ENCODE results near the gene CREG2.
"Not testable (repeated sequence)": the region's sequence is repeated elsewhere in the genome, so short reads cannot be mapped to it uniquely, and the experiment has no call there.

The CREG2 gene

GRCh38 chr2:101348883-101349282 lies 38.4 kb downstream of the CREG2 start:
- DNase-seq (ENCODE audit: low read depth, low spot score), result no peak

GRCh38 chr2:101346909-101347308 lies 40.4 kb downstream of the CREG2 start:
- DNase-seq (ENCODE audit: low read depth, low spot score), result no peak

GRCh38 chr2:101344137-101344536 lies 43.2 kb downstream of the CREG2 start:
- DNase-seq (ENCODE audit: low read depth, low spot score), result no peak

- DNase-seq (ENCODE audit: low read depth, low spot score), result no peak
Measured at GRCh38 chr2:101342625-101343008, 44.7 kb downstream of the CREG2 start.

GRCh38 chr2:101341901-101342624 lies 45.2 kb downstream of the CREG2 start:
- peak; percentile 56 for DNase-seq (ENCODE audit: low read depth, low spot score)

GRCh38 chr2:101341421-101341820 lies 45.9 kb downstream of the CREG2 start:
- no peak for DNase-seq (ENCODE audit: low read depth, low spot score)

GRCh38 chr2:101340141-101340551 lies 47.2 kb downstream of the CREG2 start:
- peak; percentile 52 for DNase-seq (ENCODE audit: low read depth, low spot score)

GRCh38 chr2:101339266-101339880 lies 47.9 kb downstream of the CREG2 start:
- no peak for DNase-seq (ENCODE audit: low read depth, low spot score)

- DNase-seq (ENCODE audit: low read depth, low spot score), result no peak
Measured at GRCh38 chr2:101337877-101338276, 49.4 kb downstream of the CREG2 start.

- DNase-seq (ENCODE audit: low read depth, low spot score), result no peak
Measured at GRCh38 chr2:101332885-101333766, 54.2 kb downstream of the CREG2 start.

- no peak for DNase-seq (ENCODE audit: low read depth, low spot score)
Measured at GRCh38 chr2:101331202-101331601, 56.1 kb downstream of the CREG2 start.

GRCh38 chr2:101330253-101330933 lies 56.9 kb downstream of the CREG2 start:
- no peak for DNase-seq (ENCODE audit: low read depth, low spot score)

GRCh38 chr2:101329026-101329425 lies 58.3 kb downstream of the CREG2 start:
- no peak for DNase-seq (ENCODE audit: low read depth, low spot score)

- DNase-seq (ENCODE audit: low read depth, low spot score), result no peak
Measured at GRCh38 chr2:101328474-101329007, 58.8 kb downstream of the CREG2 start.

- DNase-seq (ENCODE audit: low read depth, low spot score), result no peak
Measured at GRCh38 chr2:101327863-101328394, 59.4 kb downstream of the CREG2 start.

GRCh38 chr2:101325425-101325824 lies 61.9 kb downstream of the CREG2 start:
- DNase-seq (ENCODE audit: low read depth, low spot score), result no peak

- DNase-seq (ENCODE audit: low read depth, low spot score), result not testable (repeated sequence)
Measured at GRCh38 chr2:101316568-101316967, 70.7 kb downstream of the CREG2 start.

- DNase-seq (ENCODE audit: low read depth, low spot score), result no peak
Measured at GRCh38 chr2:101311696-101312017, 75.6 kb downstream of the CREG2 start.

GRCh38 chr2:101310834-101311695 lies 76.2 kb downstream of the CREG2 start:
- DNase-seq (ENCODE audit: low read depth, low spot score), result no peak

GRCh38 chr2:101310090-101310833 lies 77.0 kb downstream of the CREG2 start:
- no peak for DNase-seq (ENCODE audit: low read depth, low spot score)

All from iPS DF 19.7 (cell line).